ENCODE results near the gene NMT1. TPM values are rescaled to one million over a fixed set of nuclear protein-coding genes. Genes with fewer than 3 reads are reported as not detected.

NMT1 gene
- total RNA-seq, 1 experiment from 2014 or later = 173 TPM

DNA sequence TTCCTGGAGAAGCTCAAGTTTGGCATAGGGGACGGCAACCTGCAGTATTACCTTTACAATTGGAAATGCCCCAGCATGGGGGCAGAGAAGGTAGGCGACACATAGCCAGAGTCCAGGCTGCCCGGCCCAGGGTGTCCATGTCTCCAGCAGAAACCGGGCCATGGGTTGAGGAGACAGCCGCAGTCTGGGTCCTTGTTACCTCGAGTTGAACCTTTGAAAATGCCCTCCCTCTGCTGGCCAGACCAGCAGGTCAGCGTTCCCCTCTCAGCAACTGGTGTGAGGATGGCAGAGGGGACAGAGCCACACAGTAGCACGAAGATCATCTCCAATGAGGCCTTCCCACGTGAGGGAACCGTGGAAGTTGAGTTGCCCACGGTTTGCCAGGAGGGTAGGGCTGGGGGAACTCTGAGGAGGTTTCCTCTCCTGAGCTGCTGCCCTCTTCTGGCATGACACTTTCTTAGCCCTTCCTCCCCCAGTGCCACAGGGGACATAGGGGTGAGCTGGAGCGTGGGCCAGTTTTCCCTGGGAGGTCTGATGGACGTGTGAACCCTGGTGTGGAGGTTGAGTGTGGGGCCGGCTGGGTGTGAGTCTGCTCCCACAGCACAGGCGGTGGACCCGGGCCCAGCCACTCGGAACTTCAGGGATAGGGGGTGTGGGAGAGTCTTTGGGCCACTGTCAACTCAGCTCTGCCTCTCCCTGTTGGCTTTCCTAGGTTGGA, 43.9 kb downstream of the NMT1 start:
- BruUV-seq (replicated peaks) = no TSS peak
- ChIA-PET POLR2A (no interaction called here), RAD21 (ENCODE audit: low non-redundant PET in 1 of 2, low total read pairs in 2 of 2, uncharacterized antibody in 2 of 2, unreplicated experiment in 2 of 2) (no interaction called here), CTCF (interaction anchor here (1.2 kb wide), 1 partner anchor 30 kb away, joined by 5 read pairs; the partner anchor contains the start of gene ACBD4)
- no peaks in the 10 kb centered on the region for H4K20me1 ChIP-seq (ENCODE audit: insufficient read depth)
- no peak overlapping the region for H2AFZ ChIP-seq (ENCODE audit: low read depth, low read length, poor library complexity, severe bottlenecking)
- H3K4me1 ChIP-seq (ENCODE audit: control insufficient read depth in 1 of 2, insufficient read depth in 2 of 2, low read length in 2 of 2) = no peaks in the 10 kb centered on the region
- H3K9me3 ChIP-seq (ENCODE audit: control insufficient read depth in 1 of 2, insufficient read depth in 1 of 2, low read depth in 1 of 2, low read length in 2 of 2) = no peaks in the 10 kb centered on the region
- H3K9ac ChIP-seq (ENCODE audit: low read length) = no peak overlapping the region
- H3K79me2 ChIP-seq (ENCODE audit: insufficient read depth, low read length) = no peaks in the 10 kb centered on the region
- H3K36me3 ChIP-seq (ENCODE audit: control insufficient read depth in 1 of 2, insufficient read depth in 2 of 2, low read length in 2 of 2) = peaks cover 25 to 53% of the 10 kb centered on the region in 2 experiments
- H3K4me2 ChIP-seq (ENCODE audit: low read length) = no peak overlapping the region
- H3K4me3 ChIP-seq (replicated peaks in 1 of 2; ENCODE audit: low read depth in 1 of 2, low read length in 2 of 2) = no peak overlapping the region
- H3K27ac ChIP-seq (ENCODE audit: low read depth, low read length) = no peak overlapping the region
- H3K9me2 ChIP-seq (ENCODE audit: insufficient read depth) = no peaks in the 10 kb centered on the region
- TF ChIP-seq, protein P1, sequence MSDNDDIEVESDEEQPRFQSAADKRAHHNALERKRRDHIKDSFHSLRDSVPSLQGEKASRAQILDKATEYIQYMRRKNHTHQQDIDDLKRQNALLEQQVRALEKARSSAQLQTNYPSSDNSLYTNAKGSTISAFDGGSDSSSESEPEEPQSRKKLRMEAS (IDR thresholded peaks at IDR 0.05) = no peak
- TF ChIP-seq, protein P2, sequence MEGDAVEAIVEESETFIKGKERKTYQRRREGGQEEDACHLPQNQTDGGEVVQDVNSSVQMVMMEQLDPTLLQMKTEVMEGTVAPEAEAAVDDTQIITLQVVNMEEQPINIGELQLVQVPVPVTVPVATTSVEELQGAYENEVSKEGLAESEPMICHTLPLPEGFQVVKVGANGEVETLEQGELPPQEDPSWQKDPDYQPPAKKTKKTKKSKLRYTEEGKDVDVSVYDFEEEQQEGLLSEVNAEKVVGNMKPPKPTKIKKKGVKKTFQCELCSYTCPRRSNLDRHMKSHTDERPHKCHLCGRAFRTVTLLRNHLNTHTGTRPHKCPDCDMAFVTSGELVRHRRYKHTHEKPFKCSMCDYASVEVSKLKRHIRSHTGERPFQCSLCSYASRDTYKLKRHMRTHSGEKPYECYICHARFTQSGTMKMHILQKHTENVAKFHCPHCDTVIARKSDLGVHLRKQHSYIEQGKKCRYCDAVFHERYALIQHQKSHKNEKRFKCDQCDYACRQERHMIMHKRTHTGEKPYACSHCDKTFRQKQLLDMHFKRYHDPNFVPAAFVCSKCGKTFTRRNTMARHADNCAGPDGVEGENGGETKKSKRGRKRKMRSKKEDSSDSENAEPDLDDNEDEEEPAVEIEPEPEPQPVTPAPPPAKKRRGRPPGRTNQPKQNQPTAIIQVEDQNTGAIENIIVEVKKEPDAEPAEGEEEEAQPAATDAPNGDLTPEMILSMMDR (IDR thresholded peaks at IDR 0.05 in 2 of 3, conservative IDR thresholded peaks at IDR 0.05 in 1 of 3; ENCODE audit: borderline replicate concordance in 1 of 3, insufficient read depth in 1 of 3, low read depth in 2 of 3, low read length in 2 of 3) = peak in 2 of 3 experiments; percentile 22 to 25; a peak in 1 of 6 replicates
- DNase-seq (ENCODE audit: low read depth, low spot score) = no peak
- intact Hi-C loops (cut with micrococcal nuclease) = no loop called here
- ATAC-seq = no peak
- H3K27me3 ChIP-seq (ENCODE audit: insufficient read depth, low read length) = no peaks in the 10 kb centered on the region

DNA sequence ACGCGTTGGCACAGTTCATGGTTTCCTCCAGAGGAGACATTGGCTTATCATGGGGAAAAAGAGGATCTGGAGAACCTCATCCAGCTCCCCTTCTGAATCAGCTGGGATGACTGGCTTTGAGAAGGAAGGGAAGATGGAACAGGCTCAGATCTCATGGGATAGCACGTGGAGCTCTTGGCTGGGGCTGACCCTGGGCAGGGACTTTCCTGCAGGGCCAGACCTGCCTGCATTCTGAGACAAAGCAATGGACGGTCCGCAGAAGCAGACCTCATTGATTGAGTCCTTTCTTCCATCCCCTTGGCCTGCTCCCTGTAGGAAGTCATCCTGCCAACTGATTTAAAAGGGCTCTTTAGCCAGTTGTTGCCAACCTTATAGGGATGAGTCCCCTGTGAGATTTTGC, 45.0 kb downstream of the NMT1 start:
- no peak overlapping the region for H2AFZ ChIP-seq (ENCODE audit: low read depth, low read length, poor library complexity, severe bottlenecking)
- no peaks in the 10 kb centered on the region for H3K79me2 ChIP-seq (ENCODE audit: insufficient read depth, low read length)
- H4K20me1 ChIP-seq (ENCODE audit: insufficient read depth) = no peaks in the 10 kb centered on the region
- DNase-seq (ENCODE audit: low read depth, low spot score) (no peak), ATAC-seq (no peak)
- no peak overlapping the region for H3K4me2 ChIP-seq (ENCODE audit: low read length)
- no peak overlapping the region for H3K27ac ChIP-seq (ENCODE audit: low read depth, low read length)
- POLR2A ChIA-PET = no interaction called here
- BruUV-seq (replicated peaks) = no TSS peak
- no peaks in the 10 kb centered on the region for H3K9me3 ChIP-seq (ENCODE audit: control insufficient read depth in 1 of 2, insufficient read depth in 1 of 2, low read depth in 1 of 2, low read length in 2 of 2)
- H3K9ac ChIP-seq (ENCODE audit: low read length) = no peak overlapping the region
- CTCF ChIA-PET = interaction anchor here (1.2 kb wide), 1 partner anchor 29 kb away, joined by 5 read pairs; the partner anchor contains the start of gene ACBD4
- no peaks in the 10 kb centered on the region for H3K27me3 ChIP-seq (ENCODE audit: insufficient read depth, low read length)
- TF ChIP-seq EZH2 (IDR thresholded peaks at IDR 0.05) = no peak
- TF ChIP-seq SIN3A (IDR thresholded peaks at IDR 0.05; ENCODE audit: low read depth) = no peak
- no peak for TF ChIP-seq CEBPB (IDR thresholded peaks at IDR 0.05; ENCODE audit: low read depth)
- no peak for TF ChIP-seq RAD21 (IDR thresholded peaks at IDR 0.05; ENCODE audit: low read depth)
- no peak for TF ChIP-seq POLR2A (IDR thresholded peaks at IDR 0.05; ENCODE audit: borderline replicate concordance, extremely low read depth, insufficient read depth, insufficient read length)
- TF ChIP-seq, protein P2 (IDR thresholded peaks at IDR 0.05 in 2 of 3, conservative IDR thresholded peaks at IDR 0.05 in 1 of 3; ENCODE audit: borderline replicate concordance in 1 of 3, insufficient read depth in 1 of 3, low read depth in 2 of 3, low read length in 2 of 3) = no peak
- no peak for TF ChIP-seq JUND (IDR thresholded peaks at IDR 0.05)
- no peak for TF ChIP-seq CBX3 (IDR thresholded peaks at IDR 0.05; ENCODE audit: low read depth)
- RAD21 ChIA-PET (ENCODE audit: low non-redundant PET in 1 of 2, low total read pairs in 2 of 2, uncharacterized antibody in 2 of 2, unreplicated experiment in 2 of 2) = no interaction called here
- no peak overlapping the region for H3K4me3 ChIP-seq (replicated peaks in 1 of 2; ENCODE audit: low read depth in 1 of 2, low read length in 2 of 2)
- peaks cover 25 to 53% of the 10 kb centered on the region in 2 experiments for H3K36me3 ChIP-seq (ENCODE audit: control insufficient read depth in 1 of 2, insufficient read depth in 2 of 2, low read length in 2 of 2)
- no peaks in the 10 kb centered on the region for H3K9me2 ChIP-seq (ENCODE audit: insufficient read depth)
- intact Hi-C loops (cut with micrococcal nuclease) = no loop called here
- peaks cover under 1 to 4% of the 10 kb centered on the region in 2 experiments; a peak in 1 of 4 replicates for H3K4me1 ChIP-seq (ENCODE audit: control insufficient read depth in 1 of 2, insufficient read depth in 2 of 2, low read length in 2 of 2)

Data from HCT116 (cell line).